HFFc6 (cell line): Measurements from ENCODE around the gene RGS7. TPM values are rescaled to one million over a fixed set of nuclear protein-coding genes. Genes with fewer than 3 reads are reported as not detected.
A peak's percentile ranks its signal among the peaks of the same experiment; 100 is the strongest.

Experiments used
- DNase-seq: peaks from one replicate; pipeline ENCODE4 v3.0.0-alpha.2; 2018
- H3K27ac Mint-ChIP-seq: 2 replicates; pipeline ENCODE4 v1.8.0; 2020; ENCODE audit warnings: mild to moderate bottlenecking, mixed read lengths
- H3K27me3 Mint-ChIP-seq: 2 replicates; pipeline ENCODE4 v1.8.0; 2021; ENCODE audit warnings: mild to moderate bottlenecking, moderate library complexity, mixed read lengths; ENCODE audit not compliant: insufficient read depth
- H3K36me3 Mint-ChIP-seq: 2 replicates; pipeline ENCODE4 v1.8.0; 2021; ENCODE audit warnings: low read depth, mixed read lengths
- H3K4me1 Mint-ChIP-seq: 2 replicates; pipeline ENCODE4 v1.8.0; 2020; ENCODE audit warnings: low read depth, mixed read lengths
- H3K4me3 Mint-ChIP-seq: 2 replicates; pipeline ENCODE4 v1.8.0; 2020; ENCODE audit warnings: mild to moderate bottlenecking, moderate library complexity, mixed read lengths
- H3K9me3 Mint-ChIP-seq: 2 replicates; pipeline ENCODE4 v1.8.0; 2020; ENCODE audit warnings: mild to moderate bottlenecking, mixed read lengths
- CTCF ChIP-seq: fragments of 200-600 bp; sonication (generic); IDR thresholded peaks from 2 replicates; pipeline ENCODE4 v1.5.0; 2021; ENCODE audit warnings: antibody characterized with exemption, mild to moderate bottlenecking
- total RNA-seq, 6 experiments: library from RNA; stranded (reverse); fragmentation: NEBNext Ultra II Directional; extraction: Animal tissue kit (Norgen Biotek cat#: 25700); gene quantifications; 2 replicates in 1 of 6; 3 replicates in 5 of 6; pipeline ENCODE4 v1.2.3, GENCODE V29; 2021

The RGS7 gene
- total RNA-seq, 6 experiments from 2014 or later: 1.5 to 2.4 (median 2.1) TPM

GRCh38 chr1:240999826-241000225, 357.2 kb downstream of the RGS7 start:
- Mint-ChIP-seq H3K27ac (no peak overlapping the region), H3K36me3 (no peaks in the 10 kb centered on the region), H3K27me3 (peaks cover 5% of the 10 kb centered on the region), H3K4me3 (no peak overlapping the region), H3K9me3 (no peaks in the 10 kb centered on the region), H3K4me1 (peaks cover 15% of the 10 kb centered on the region)
- no peak for TF ChIP-seq CTCF
- no peak for DNase-seq

- Mint-ChIP-seq H3K27ac (no peak overlapping the region), H3K4me3 (peak overlapping the region; percentile 48)
- DNase-seq: no peak
These were observed 358.5 kb downstream of the RGS7 start for GRCh38 chr1:240998441-240999015.

GRCh38 chr1:240998024-240998423, 359.0 kb downstream of the RGS7 start:
- no peak for TF ChIP-seq CTCF
- Mint-ChIP-seq H3K36me3 (no peaks in the 10 kb centered on the region), H3K9me3 (no peaks in the 10 kb centered on the region), H3K27me3 (peaks cover 10% of the 10 kb centered on the region), H3K27ac (no peak overlapping the region), H3K4me1 (peaks cover 15% of the 10 kb centered on the region), H3K4me3 (peak overlapping the region; percentile 48)
- DNase-seq: peak; percentile 67

More at GRCh38 chr1:240998441-240999015, 358.5 kb downstream of the RGS7 start:
- Mint-ChIP-seq H3K4me1 (peaks cover 15% of the 10 kb centered on the region), H3K27me3 (peaks cover 7% of the 10 kb centered on the region), H3K9me3 (no peaks in the 10 kb centered on the region), H3K36me3 (no peaks in the 10 kb centered on the region)
- TF ChIP-seq CTCF: no peak

GRCh38 chr1:240993004-240993403, 364.0 kb downstream of the RGS7 start:
- no peak for DNase-seq
- H3K27me3 Mint-ChIP-seq: peaks cover 20% of the 10 kb centered on the region
- no peak overlapping the region for H3K4me3 Mint-ChIP-seq

GRCh38 chr1:240991230-240991629, 365.8 kb downstream of the RGS7 start:
- Mint-ChIP-seq H3K36me3 (no peaks in the 10 kb centered on the region), H3K27me3 (peaks cover 16% of the 10 kb centered on the region), H3K4me1 (peaks cover 5% of the 10 kb centered on the region; the same call in 1 of the 2 replicates), H3K27ac (no peak overlapping the region), H3K4me3 (no peak overlapping the region), H3K9me3 (no peaks in the 10 kb centered on the region)
- no peak for TF ChIP-seq CTCF
- no peak for DNase-seq

More at GRCh38 chr1:240993004-240993403, 364.0 kb downstream of the RGS7 start:
- TF ChIP-seq CTCF: no peak
- H3K9me3 Mint-ChIP-seq: no peaks in the 10 kb centered on the region
- peaks cover 5% of the 10 kb centered on the region for H3K4me1 Mint-ChIP-seq
- no peak overlapping the region for H3K27ac Mint-ChIP-seq
- no peaks in the 10 kb centered on the region for H3K36me3 Mint-ChIP-seq
